Heart left ventricle (tissue), 16 donors: ENCODE data around the gene TTLL7. TPM values are rescaled to one million over a fixed set of nuclear protein-coding genes. Genes with fewer than 3 reads are reported as not detected.

Source experiments
- ATAC-seq, 4 donors: fragments of 200-7000 bp; cut with Tn5 transposase; one replicate each; pipeline ENCODE4 v1.9.1; 2020 to 2022; ENCODE audit warnings: moderate library complexity in 4 of 4, mild to moderate bottlenecking in 3 of 4, moderate number of reproducible peaks in 1 of 4
- DNase-seq, 5 donors: peaks; one replicate each; pipeline ENCODE4 v3.0.0-alpha.2; 2020
- H3K27ac ChIP-seq, 12 donors: fragments of 200-600 bp; sonication (generic) in 4 of 12; one replicate each; pipeline versions ENCODE4 v1.5.0 to v1.8.0; 2016 to 2022; ENCODE audit warnings: mild to moderate bottlenecking in 2 of 12
- H3K27me3 ChIP-seq, 9 donors: fragments of 200-600 bp; sonication (generic) in 2 of 9; one replicate each; pipeline versions ENCODE4 v1.5.1 to v1.8.0; 2016 to 2022; ENCODE audit warnings: mild to moderate bottlenecking in 3 of 9
- H3K36me3 ChIP-seq, 9 donors: fragments of 200-600 bp; sonication (generic) in 2 of 9; one replicate each; pipeline versions ENCODE4 v1.5.0 to v1.8.0; 2018 to 2022; ENCODE audit warnings: mild to moderate bottlenecking in 2 of 9
- H3K4me1 ChIP-seq, 12 donors: fragments of 200-600 bp; sonication (generic) in 4 of 12; one replicate each; pipeline versions ENCODE4 v1.5.0 to v1.8.0; 2016 to 2022; ENCODE audit warnings: mild to moderate bottlenecking in 3 of 12
- H3K4me3 ChIP-seq, 12 donors: fragments of 200-600 bp; sonication (generic) in 4 of 12; one replicate each; pipeline versions ENCODE4 v1.5.0 to v1.8.0; 2017 to 2022; ENCODE audit warnings: mild to moderate bottlenecking in 9 of 12, moderate library complexity in 4 of 12
- H3K9me3 ChIP-seq, 12 donors: fragments of 200-600 bp; sonication (generic) in 4 of 12; one replicate each; pipeline versions ENCODE4 v1.5.0 to v1.8.0; 2016 to 2022; ENCODE audit warnings: mild to moderate bottlenecking in 1 of 12
- POLR2A ChIP-seq, 2 donors: fragments of 450-650 bp; IDR thresholded peaks; one replicate each; pipeline ENCODE4 v1.6.1; 2017; ENCODE audit warnings: antibody characterized with exemption in 2 of 2, mild to moderate bottlenecking in 2 of 2, moderate library complexity in 2 of 2
- WGBS, 4 donors: extraction: QIAGEN DNeasy Blood & Tissue Kit in 2 of 4; methylation state at CpG; one replicate each; pipeline versions ENCODE4 v1.1.5 to v1.1.7; 2013 to 2018; 5-methylcytosine and 5-hydroxymethylcytosine counted together
- intact Hi-C, 10 donors: fragments of 100-400 bp; cut with DNase I; formaldehyde crosslinking; loops; one replicate each; pipeline versions ENCODE4 v1.11.1 to v1.14.2; 2022
- polyA plus RNA-seq, 2 donors: library from polyadenylated mRNA; stranded (reverse); fragments of 200-250 nt; gene quantifications; one replicate each; pipeline ENCODE4 v1.2.3, GENCODE V29; 2013
- total RNA-seq, 9 donors: library from RNA; depleted of rRNA in 2 of 9; stranded (reverse); fragments of >200 nt in 2 of 9; fragmentation: NEBNext Ultra II Directional in 3 of 9; extraction: Animal tissue kit (Norgen Biotek cat#: 25700) in 3 of 9; gene quantifications; one replicate each; pipeline versions ENCODE4 v1.1.0 to v1.2.4, GENCODE V29; 2016 to 2023
- TF ChIP-seq, protein P1 (sequence below), 12 donors: fragments of 200-600 bp; sonication (generic) in 4 of 12; IDR thresholded peaks; one replicate each; pipeline versions ENCODE4 v1.5.0 to v1.8.0; 2018 to 2022; ENCODE audit warnings: antibody characterized with exemption in 12 of 12, mild to moderate bottlenecking in 5 of 12
- donor health status: ischemic (EF 13 %, LVEDD 7.1; RV severe dilation, severe dysfunction).
- donor health status: healthy with polysubstance abuse.
- donor health status: DM: no; HTN: yes; CAD: no.
- donor health status: DM: no; HTN: no; CAD: no.
- donor health status: ischemic (EF 25% LVEDD 6.9; RV normal size, moderate dysfunction).
- donor health status: ischemic (EF 25% LVEDD 5.7; RV mildly dilated, moderate dysfunction).
- donor health status: healthy.
- donor health status: DM: yes; HTN: yes; CAD: no.
- donor health status: ischemic (EF 35%, LVEDD 5.7; RV mildly dilated, moderate dysfunction).
- donor health status: nonischemic (EF 11% LVEDD 7.7; RV severe dilation, severe dysfunction).
- donor health status: DM: yes; HTN: yes; CAD: no.
- donor health status: PGD.
- donor health status: ischemic (EF 29% LVEDD 5.4; RV normal size, mild dysfunction).
- donor health status: nonischemic (EF 23%, LVEDD 6.1; RV moderate dilation, normal function).

The TTLL7 gene
- total and polyA plus RNA-seq, 11 donors, result 0.87 to 12.8 (median 3.2) TPM

GRCh38 chr1:84031802-84032327 lies 32.9 kb upstream of the TTLL7 start:
- intact Hi-C loops, result no loop called here
- Histone ChIP-seq H3K4me1 (no peaks in the 10 kb centered on the region), H3K36me3 (no peaks in the 10 kb centered on the region), H3K4me3 (no peak overlapping the region), H3K27ac (no peak overlapping the region), H3K27me3 (no peaks in the 10 kb centered on the region), H3K9me3 (peaks cover 0 to 3% (median 0%) of the 10 kb centered on the region in 12 donors)
- no peak for ATAC-seq
- 80 to 100% (median 90%) methylated on average over 1 of the region's 1 CpG for WGBS, 4 donors
- TF ChIP-seq POLR2A (IDR thresholded peaks at IDR 0.05), result no peak
- TF ChIP-seq, protein P1, sequence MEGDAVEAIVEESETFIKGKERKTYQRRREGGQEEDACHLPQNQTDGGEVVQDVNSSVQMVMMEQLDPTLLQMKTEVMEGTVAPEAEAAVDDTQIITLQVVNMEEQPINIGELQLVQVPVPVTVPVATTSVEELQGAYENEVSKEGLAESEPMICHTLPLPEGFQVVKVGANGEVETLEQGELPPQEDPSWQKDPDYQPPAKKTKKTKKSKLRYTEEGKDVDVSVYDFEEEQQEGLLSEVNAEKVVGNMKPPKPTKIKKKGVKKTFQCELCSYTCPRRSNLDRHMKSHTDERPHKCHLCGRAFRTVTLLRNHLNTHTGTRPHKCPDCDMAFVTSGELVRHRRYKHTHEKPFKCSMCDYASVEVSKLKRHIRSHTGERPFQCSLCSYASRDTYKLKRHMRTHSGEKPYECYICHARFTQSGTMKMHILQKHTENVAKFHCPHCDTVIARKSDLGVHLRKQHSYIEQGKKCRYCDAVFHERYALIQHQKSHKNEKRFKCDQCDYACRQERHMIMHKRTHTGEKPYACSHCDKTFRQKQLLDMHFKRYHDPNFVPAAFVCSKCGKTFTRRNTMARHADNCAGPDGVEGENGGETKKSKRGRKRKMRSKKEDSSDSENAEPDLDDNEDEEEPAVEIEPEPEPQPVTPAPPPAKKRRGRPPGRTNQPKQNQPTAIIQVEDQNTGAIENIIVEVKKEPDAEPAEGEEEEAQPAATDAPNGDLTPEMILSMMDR (IDR thresholded peaks at IDR 0.05), result no peak
- no peak for DNase-seq

DNA sequence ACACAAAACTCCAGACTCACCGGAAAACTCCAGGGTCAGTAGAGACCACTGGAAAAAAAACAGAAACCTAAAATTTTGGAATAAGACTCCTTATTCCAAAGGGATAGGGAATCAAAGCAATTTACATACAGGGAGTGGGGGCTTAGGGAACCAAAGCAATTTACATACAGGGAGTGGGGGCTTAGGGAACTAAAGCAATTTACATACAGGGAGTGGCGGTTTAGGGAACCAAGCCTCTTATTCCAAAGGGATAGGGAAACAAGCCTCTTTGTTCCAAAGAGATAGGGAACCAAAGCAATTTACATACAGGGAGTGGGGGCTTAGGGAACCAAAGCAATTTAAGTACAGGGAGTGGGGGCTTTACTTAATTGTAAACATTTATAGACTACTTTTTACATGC lies 28.4 kb upstream of the TTLL7 start:
- Histone ChIP-seq H3K36me3 (no peaks in the 10 kb centered on the region), H3K27ac (no peak overlapping the region), H3K9me3 (no peaks in the 10 kb centered on the region), H3K4me1 (no peaks in the 10 kb centered on the region), H3K4me3 (no peak overlapping the region), H3K27me3 (no peaks in the 10 kb centered on the region)
- DNase-seq (no peak), ATAC-seq (no peak)
- intact Hi-C loops, result no loop called here
- no peak for TF ChIP-seq POLR2A (IDR thresholded peaks at IDR 0.05)
- TF ChIP-seq, protein P1 (IDR thresholded peaks at IDR 0.05), result no peak
- 78 to 88% (median 84%) methylated on average over 2 of the region's 2 CpGs for WGBS, 4 donors

DNA sequence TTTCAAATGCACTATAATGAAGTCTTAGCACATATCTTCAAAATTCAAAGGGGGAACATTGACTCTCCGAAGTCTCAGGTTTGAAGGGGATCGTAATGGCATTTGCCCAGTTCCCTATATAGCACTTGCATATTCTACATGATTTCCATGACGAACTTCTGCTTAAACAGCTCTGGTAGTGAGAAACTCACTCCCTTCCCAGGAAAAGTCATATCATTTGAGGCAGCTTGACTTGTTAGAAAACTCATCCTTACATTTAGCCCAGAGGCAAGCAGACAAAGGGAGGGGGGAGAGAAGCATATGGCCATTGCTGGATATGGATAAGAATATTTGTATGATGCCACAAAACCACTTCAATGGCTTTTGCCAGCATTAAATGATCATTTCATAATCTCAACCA lies 27.0 kb upstream of the TTLL7 start:
- DNase-seq, result no peak
- Histone ChIP-seq H3K36me3 (no peaks in the 10 kb centered on the region), H3K27ac (no peak overlapping the region), H3K27me3 (no peaks in the 10 kb centered on the region), H3K4me1 (no peaks in the 10 kb centered on the region), H3K9me3 (no peaks in the 10 kb centered on the region), H3K4me3 (no peak overlapping the region)
- intact Hi-C loops, result no loop called here
- no peak for ATAC-seq
- 81 to 91% (median 87%) methylated on average over 3 of the region's 3 CpGs for WGBS, 4 donors
- TF ChIP-seq, protein P1 (IDR thresholded peaks at IDR 0.05), result no peak
- no peak for TF ChIP-seq POLR2A (IDR thresholded peaks at IDR 0.05)

DNA sequence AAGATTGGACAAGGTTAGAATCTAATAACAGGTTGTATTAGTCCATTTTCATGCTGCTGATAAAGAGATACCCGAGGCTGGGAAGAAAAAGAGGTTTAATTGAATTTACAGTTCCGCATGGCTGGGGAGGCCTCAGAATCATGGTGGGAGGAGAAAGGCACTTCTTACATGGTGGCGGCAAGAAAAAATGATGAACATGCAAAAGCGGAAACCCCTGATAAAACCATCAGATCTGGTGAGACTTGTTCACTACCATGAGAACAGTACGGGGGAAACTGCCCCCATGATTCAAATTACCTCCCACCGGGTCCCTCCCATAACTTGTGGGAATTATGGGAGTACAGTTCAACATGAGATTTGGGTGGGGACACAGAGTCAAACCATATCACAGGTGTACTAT lies 22.9 kb upstream of the TTLL7 start:
- Histone ChIP-seq H3K27ac (no peak overlapping the region), H3K9me3 (no peaks in the 10 kb centered on the region), H3K36me3 (no peaks in the 10 kb centered on the region), H3K27me3 (no peaks in the 10 kb centered on the region), H3K4me1 (no peaks in the 10 kb centered on the region), H3K4me3 (no peak overlapping the region)
- TF ChIP-seq, protein P1 (IDR thresholded peaks at IDR 0.05), result no peak
- no peak for TF ChIP-seq POLR2A (IDR thresholded peaks at IDR 0.05)
- no peak for DNase-seq
- WGBS, 4 donors, result 83 to 92% (median 90%) methylated on average over 6 of the region's 6 CpGs
- intact Hi-C loops, result no loop called here
- no peak for ATAC-seq
